ENCODE results near the gene LASP1. TPM values are rescaled to one million over a fixed set of nuclear protein-coding genes. Genes with fewer than 3 reads are reported as not detected.

The LASP1 gene
- total RNA-seq, 2 donors from 2014 or later: 87.2 to 219 TPM

DNA sequence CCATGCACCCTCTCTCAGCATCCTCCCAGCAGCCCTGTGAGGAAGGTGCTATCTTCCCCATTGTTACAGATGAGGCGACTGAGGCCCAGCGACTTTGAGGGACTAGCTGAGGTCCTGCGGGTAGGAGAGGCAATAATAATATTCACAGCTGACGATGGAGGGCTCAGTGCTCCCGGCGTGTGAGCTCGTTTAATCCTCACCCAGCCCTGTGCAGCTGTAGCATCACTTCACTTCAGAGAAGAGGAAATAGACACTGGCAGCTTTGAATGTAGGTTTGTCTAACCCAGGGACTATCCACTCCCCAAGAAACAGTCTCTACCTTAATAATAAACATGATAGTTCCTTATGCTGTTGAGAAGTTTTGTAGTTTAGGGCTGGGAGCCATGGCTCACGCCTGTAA is 21.6 kb downstream of the LASP1 start:
- Histone ChIP-seq H3K4me1 (ENCODE audit: control insufficient read depth in 1 of 2, low read depth in 2 of 2) (peaks cover 29 to 64% of the 10 kb centered on the region in 2 donors), H3K27me3 (replicated peaks; ENCODE audit: insufficient read depth) (no peaks in the 10 kb centered on the region), H3K4me3 (no peak overlapping the region), H3K36me3 (peaks cover 43% of the 10 kb centered on the region), H3K9me3 (no peaks in the 10 kb centered on the region), H3K27ac (no peak overlapping the region)
- no peak for DNase-seq (ENCODE audit: low spot score)
- no peak for ATAC-seq (ENCODE audit: insufficient number of reproducible peaks, low FRiP score, low read depth)
- TF ChIP-seq, protein P1, sequence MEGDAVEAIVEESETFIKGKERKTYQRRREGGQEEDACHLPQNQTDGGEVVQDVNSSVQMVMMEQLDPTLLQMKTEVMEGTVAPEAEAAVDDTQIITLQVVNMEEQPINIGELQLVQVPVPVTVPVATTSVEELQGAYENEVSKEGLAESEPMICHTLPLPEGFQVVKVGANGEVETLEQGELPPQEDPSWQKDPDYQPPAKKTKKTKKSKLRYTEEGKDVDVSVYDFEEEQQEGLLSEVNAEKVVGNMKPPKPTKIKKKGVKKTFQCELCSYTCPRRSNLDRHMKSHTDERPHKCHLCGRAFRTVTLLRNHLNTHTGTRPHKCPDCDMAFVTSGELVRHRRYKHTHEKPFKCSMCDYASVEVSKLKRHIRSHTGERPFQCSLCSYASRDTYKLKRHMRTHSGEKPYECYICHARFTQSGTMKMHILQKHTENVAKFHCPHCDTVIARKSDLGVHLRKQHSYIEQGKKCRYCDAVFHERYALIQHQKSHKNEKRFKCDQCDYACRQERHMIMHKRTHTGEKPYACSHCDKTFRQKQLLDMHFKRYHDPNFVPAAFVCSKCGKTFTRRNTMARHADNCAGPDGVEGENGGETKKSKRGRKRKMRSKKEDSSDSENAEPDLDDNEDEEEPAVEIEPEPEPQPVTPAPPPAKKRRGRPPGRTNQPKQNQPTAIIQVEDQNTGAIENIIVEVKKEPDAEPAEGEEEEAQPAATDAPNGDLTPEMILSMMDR (IDR thresholded peaks at IDR 0.05): no peak

GRCh38 chr17:38892083-38892482 is 22.2 kb downstream of the LASP1 start:
- H3K27me3 ChIP-seq (replicated peaks; ENCODE audit: insufficient read depth): no peaks in the 10 kb centered on the region
- peaks cover 31 to 64% of the 10 kb centered on the region in 2 donors for H3K4me1 ChIP-seq (ENCODE audit: control insufficient read depth in 1 of 2, low read depth in 2 of 2)
- DNase-seq (ENCODE audit: low spot score) (no peak), ATAC-seq (ENCODE audit: insufficient number of reproducible peaks, low FRiP score, low read depth) (no peak)
- no peak overlapping the region for H3K27ac ChIP-seq
- peaks cover 45% of the 10 kb centered on the region for H3K36me3 ChIP-seq
- no peak overlapping the region for H3K4me3 ChIP-seq
- TF ChIP-seq, protein P1 (IDR thresholded peaks at IDR 0.05): no peak
- H3K9me3 ChIP-seq: no peaks in the 10 kb centered on the region

- H3K27me3 ChIP-seq (replicated peaks; ENCODE audit: insufficient read depth): no peaks in the 10 kb centered on the region
- no peaks in the 10 kb centered on the region for H3K9me3 ChIP-seq
- H3K27ac ChIP-seq: no peak overlapping the region
- ATAC-seq (ENCODE audit: insufficient number of reproducible peaks, low FRiP score, low read depth): no peak
- H3K36me3 ChIP-seq: peaks cover 45% of the 10 kb centered on the region
- no peak for DNase-seq (ENCODE audit: low spot score)
- no peak overlapping the region for H3K4me3 ChIP-seq
- TF ChIP-seq, protein P1 (IDR thresholded peaks at IDR 0.05): no peak
- peaks cover 36 to 64% of the 10 kb centered on the region in 2 donors for H3K4me1 ChIP-seq (ENCODE audit: control insufficient read depth in 1 of 2, low read depth in 2 of 2)
Observed at GRCh38 chr17:38892620-38893019, 22.8 kb downstream of the LASP1 start.

DNA sequence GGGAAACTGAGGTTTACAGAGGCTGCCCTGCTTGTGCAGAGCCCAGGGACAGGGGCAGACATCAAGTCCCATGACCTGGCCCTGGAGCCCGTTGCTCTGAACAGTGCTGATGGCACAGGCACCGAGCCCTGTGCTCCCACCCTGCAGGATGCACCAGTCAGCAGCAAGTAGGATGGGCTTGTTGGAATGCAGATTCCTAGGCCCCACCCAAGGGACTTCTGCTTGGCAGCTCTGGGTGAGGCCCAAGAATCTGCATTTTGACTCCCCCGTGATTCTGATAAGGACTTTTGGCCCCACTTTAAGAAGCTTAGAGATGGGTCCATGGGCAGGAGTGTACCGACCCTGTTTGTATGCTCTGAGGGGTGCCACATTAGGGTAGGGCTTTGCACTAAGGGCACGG is 23.3 kb downstream of the LASP1 start:
- peak overlapping the region; percentile 36 to 46 for H3K27ac ChIP-seq
- no peaks in the 10 kb centered on the region for H3K9me3 ChIP-seq
- TF ChIP-seq, protein P1 (IDR thresholded peaks at IDR 0.05): no peak
- H3K4me3 ChIP-seq: no peak overlapping the region
- H3K4me1 ChIP-seq (ENCODE audit: control insufficient read depth in 1 of 2, low read depth in 2 of 2): peaks cover 38 to 64% of the 10 kb centered on the region in 2 donors
- peaks cover 43% of the 10 kb centered on the region for H3K36me3 ChIP-seq
- ATAC-seq (ENCODE audit: insufficient number of reproducible peaks, low FRiP score, low read depth): no peak
- no peaks in the 10 kb centered on the region for H3K27me3 ChIP-seq (replicated peaks; ENCODE audit: insufficient read depth)
- DNase-seq (ENCODE audit: low spot score): no peak

DNA sequence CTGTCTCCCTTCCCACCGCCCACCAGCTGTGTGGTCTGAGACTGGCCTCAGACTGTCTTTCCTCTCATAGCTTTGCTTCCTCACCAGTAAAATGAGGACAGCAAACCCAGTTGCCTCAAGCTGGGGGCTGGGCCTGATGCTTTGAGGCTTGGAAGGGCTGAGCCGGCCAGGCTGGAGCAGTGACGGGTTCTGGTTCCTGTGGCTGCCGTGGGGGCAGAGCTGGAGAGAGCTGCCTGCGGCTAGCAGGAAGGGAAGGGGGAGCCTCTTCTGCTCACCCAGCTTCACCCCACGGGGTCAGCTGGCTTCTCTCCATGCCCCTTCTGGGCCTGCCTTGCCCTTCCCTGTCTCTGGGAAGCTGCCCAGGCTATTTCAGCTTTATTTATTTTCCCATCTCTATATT is 23.7 kb downstream of the LASP1 start:
- Histone ChIP-seq H3K9me3 (no peaks in the 10 kb centered on the region), H3K27ac (peak overlapping the region; percentile 36 to 46), H3K4me3 (no peak overlapping the region), H3K4me1 (ENCODE audit: control insufficient read depth in 1 of 2, low read depth in 2 of 2) (peaks cover 43 to 66% of the 10 kb centered on the region in 2 donors), H3K27me3 (replicated peaks; ENCODE audit: insufficient read depth) (no peaks in the 10 kb centered on the region), H3K36me3 (peaks cover 47% of the 10 kb centered on the region)
- no peak for DNase-seq (ENCODE audit: low spot score)
- TF ChIP-seq, protein P1 (IDR thresholded peaks at IDR 0.05): no peak
- ATAC-seq (ENCODE audit: insufficient number of reproducible peaks, low FRiP score, low read depth): no peak
